Brain microvascular endothelial cell (primary cell): Measurements from ENCODE around the gene ABCG4.
"Not testable (repeated sequence)": the region's sequence is repeated elsewhere in the genome, so short reads cannot be mapped to it uniquely, and the experiment has no call there.

Experiments used
- DNase-seq: peaks from one replicate; pipeline ENCODE4 v3.0.0-alpha.2; 2020
- H3K27ac ChIP-seq: fragments of 250-450 bp; sonication (Bioruptor Pico); 2 replicates; pipeline ENCODE4 v1.5.1; 2020; ENCODE audit warnings: mild to moderate bottlenecking, moderate library complexity
- H3K27me3 ChIP-seq: fragments of 250-450 bp; sonication (Bioruptor Pico); replicated peaks from 2 replicates; pipeline ENCODE4 v1.5.1; 2020; ENCODE audit warnings: mild to moderate bottlenecking
- H3K36me3 ChIP-seq: fragments of 250-450 bp; sonication (Bioruptor Pico); replicated peaks from 2 replicates; pipeline ENCODE4 v1.5.1; 2020; ENCODE audit warnings: mild to moderate bottlenecking
- H3K4me3 ChIP-seq: 2 replicates; pipeline ENCODE4 v1.5.1; 2011; ENCODE audit warnings: low read depth, mild to moderate bottlenecking, control low read depth, low read length, moderate library complexity
- CTCF ChIP-seq: IDR thresholded peaks from 2 replicates; pipeline ENCODE4 v1.5.1; 2011; ENCODE audit warnings: low read depth, mild to moderate bottlenecking, moderate library complexity, low read length, control low read depth, inconsistent platforms; ENCODE audit errors: missing control alignments
- in situ Hi-C: cut with HindIII; loops from 2 replicates; pipeline ENCODE4 v1.10.0; 2017; ENCODE audit warnings: low sequenced_read_pairs, low pct_ligation_motif_present

Gene ABCG4

GRCh38 chr11:119180729-119181676 lies 32.2 kb downstream of the ABCG4 start:
- no peak for DNase-seq
- in situ Hi-C loops: no loop called here
- Histone ChIP-seq H3K27ac (no peak overlapping the region), H3K4me3 (no peak overlapping the region), H3K27me3 (no peaks in the 10 kb centered on the region), H3K36me3 (no peaks in the 10 kb centered on the region)
- TF ChIP-seq CTCF: no peak

- H3K27me3 ChIP-seq: no peaks in the 10 kb centered on the region
- H3K4me3 ChIP-seq: no peak overlapping the region
- H3K27ac ChIP-seq: no peak overlapping the region
- TF ChIP-seq CTCF: no peak
- H3K36me3 ChIP-seq: no peaks in the 10 kb centered on the region
- in situ Hi-C loops: no loop called here
- no peak for DNase-seq
Measured at GRCh38 chr11:119181677-119182412, 33.0 kb downstream of the ABCG4 start.

GRCh38 chr11:119184399-119184798 lies 35.5 kb downstream of the ABCG4 start:
- in situ Hi-C loops, H3K27ac ChIP-seq, H3K4me3 ChIP-seq, H3K27me3 ChIP-seq, DNase-seq, H3K36me3 ChIP-seq: not testable (repeated sequence)

- Histone ChIP-seq H3K4me3 (no peak overlapping the region), H3K27ac (no peak overlapping the region), H3K27me3 (no peaks in the 10 kb centered on the region), H3K36me3 (no peaks in the 10 kb centered on the region)
- in situ Hi-C loops: no loop called here
- no peak for TF ChIP-seq CTCF
- no peak for DNase-seq
Measured at GRCh38 chr11:119185981-119186634, 37.3 kb downstream of the ABCG4 start.

GRCh38 chr11:119187123-119187892 lies 38.5 kb downstream of the ABCG4 start:
- in situ Hi-C loops: no loop called here
- TF ChIP-seq CTCF: no peak
- H3K36me3 ChIP-seq: no peaks in the 10 kb centered on the region
- no peak overlapping the region for H3K4me3 ChIP-seq
- DNase-seq: no peak
- H3K27ac ChIP-seq: no peak overlapping the region
- H3K27me3 ChIP-seq: no peaks in the 10 kb centered on the region
